Measurements from ENCODE around the gene MYH3.

Gene MYH3

DNA sequence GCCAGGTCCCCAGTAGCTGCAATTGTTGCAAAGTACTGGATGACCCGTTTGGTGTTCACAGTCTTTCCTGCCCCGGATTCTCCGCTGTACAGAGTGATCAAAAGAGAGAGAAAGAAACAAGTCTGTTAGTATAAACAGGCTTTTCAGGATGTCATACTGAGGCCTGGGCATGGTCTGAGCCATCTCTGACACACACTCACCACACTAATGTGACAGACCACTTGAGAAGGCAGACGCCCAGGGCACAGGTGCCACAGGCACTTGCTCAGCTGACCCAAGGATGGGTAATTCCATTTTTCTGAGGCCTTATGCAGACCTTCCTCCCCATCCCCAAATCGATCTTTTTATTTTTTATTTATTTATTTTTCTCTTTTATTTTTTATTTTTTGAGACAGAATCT, 7.5 kb downstream of the MYH3 start:
- no peak overlapping the region for H3K4me3 ChIP-seq (ENCODE audit: low read depth, low read length)

DNA sequence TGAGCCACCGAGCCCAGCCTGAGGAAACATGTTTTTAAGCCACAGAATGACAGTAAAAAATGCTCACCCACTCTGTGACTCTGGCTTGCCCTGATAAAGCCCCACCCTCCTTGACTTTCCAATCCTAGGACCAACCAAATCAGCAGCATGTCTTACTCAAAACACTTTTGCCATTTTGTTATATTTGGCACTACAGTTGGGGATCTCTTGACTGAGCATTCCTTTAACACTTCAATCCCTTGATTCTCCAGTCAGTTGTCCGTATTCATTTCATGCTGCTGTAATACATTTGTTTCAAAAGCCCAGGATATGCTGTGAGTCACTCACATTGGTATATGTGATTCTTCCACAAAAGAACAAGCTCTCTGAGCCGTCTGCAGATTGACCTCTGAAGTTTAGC, 8.2 kb downstream of the MYH3 start:
- H3K4me3 ChIP-seq (ENCODE audit: low read depth, low read length), result no peak overlapping the region

DNA sequence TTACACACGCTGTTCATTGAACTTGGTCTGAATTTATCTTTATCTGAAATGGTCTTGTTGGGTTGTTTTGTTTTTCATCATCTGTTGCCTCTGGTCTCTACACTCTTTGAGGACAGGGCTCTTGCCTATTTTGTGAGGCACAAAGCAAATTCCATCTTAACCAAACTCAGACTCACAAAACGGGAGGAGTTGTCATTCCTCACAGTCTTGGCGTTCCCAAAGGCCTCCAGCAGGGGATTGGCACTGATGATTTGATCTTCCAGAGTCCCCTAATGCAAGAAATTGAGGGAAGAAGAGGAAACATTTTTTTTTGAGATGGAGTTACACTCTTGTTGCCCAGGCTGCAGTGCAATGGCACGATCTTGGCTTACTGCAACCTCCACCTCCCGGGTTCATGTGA, 8.7 kb downstream of the MYH3 start:
- no peak overlapping the region for H3K4me3 ChIP-seq (ENCODE audit: low read depth, low read length)

DNA sequence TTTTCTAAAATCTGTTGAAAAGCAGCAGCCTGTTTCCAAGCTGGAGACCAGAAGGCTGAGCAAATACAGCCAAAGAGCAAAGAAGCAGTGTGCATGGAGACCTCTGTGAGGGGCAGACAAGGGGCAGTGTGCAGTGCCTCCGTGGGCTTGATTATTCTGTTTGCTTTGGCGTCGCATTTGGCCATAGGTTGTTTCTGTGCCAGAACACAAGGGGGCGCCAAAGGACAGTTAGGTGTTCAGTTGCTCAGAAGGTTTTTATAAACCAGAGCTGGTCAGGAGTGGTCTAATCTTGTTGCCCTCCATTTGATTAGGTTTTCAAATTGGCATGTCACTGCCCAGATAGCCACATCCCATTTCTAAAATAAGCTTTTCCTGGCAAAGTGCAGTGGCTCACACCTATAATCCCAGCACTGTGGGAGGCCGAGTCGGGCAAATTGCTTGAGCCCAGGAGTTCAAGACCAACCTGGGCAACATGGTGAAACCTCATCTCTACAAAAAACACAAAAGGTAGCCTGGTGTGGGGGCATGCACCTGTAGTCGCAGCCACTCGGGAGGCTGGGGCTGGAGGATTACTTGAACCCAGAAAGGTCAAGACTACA, 10.6 kb downstream of the MYH3 start:
- no peak overlapping the region for H3K4me3 ChIP-seq (ENCODE audit: low read depth, low read length)

DNA sequence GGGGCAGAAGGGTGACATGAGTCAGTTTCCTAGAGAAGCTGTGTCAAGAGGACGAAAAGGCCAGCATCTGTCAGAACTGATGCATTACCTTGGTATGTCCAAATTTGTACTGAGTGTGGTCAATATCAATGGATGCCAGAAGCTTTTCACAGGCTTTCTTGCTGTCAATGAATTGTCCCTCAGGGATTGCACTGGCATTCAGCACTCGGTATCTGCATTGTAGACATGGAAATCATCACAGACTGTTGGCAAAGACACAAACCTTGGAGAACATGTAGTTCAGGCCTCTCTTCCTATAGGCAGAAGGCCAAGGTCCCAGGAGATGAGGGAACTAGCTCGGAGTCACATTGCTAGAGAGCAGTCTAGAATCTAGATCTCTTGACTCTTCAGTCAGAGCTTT, 16.6 kb downstream of the MYH3 start:
- no peak overlapping the region for H3K4me3 ChIP-seq (ENCODE audit: low read depth, low read length)

DNA sequence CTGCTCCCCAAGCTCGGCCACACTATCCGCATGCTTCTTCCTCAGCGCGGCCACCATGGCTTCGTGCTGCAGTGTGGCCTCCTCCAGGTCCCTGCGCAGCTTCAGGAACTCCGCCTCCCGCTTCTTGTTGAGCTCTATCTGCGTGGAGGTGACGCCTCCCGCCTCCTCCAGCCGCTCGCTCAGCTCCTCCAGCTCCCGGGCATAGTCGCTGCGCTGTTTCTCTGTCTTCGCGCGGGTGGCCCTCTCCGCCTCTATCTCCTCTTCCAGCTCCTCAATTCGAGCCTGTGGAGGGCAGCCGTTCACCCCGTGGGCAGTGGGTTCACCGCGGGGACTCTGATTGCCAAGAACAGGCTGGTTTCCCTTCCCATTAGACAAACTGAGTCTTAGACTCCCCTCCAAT, 19.0 kb downstream of the MYH3 start:
- H3K4me3 ChIP-seq (ENCODE audit: low read depth, low read length), result no peak overlapping the region

DNA sequence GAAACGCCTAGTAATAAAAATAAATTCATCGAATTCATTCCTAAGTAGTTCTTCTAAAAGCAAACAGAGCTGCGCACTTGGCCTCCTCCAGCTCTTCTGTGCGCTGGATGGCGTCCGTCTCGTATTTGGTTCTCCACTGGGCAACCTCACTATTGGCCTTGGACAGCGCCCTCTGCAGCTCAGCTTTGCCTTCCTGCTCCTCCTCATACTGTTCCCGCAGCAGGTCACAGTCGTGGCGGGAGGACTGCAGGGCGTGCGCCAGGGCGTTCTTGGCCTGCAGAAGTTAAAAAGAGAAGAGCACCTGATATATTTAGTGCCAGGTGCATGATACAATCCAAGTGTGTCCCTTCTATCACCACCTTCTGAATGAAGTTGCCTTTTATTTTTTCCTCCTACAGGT, 21.8 kb downstream of the MYH3 start:
- no peak overlapping the region for H3K4me3 ChIP-seq (ENCODE audit: low read depth, low read length)

DNA sequence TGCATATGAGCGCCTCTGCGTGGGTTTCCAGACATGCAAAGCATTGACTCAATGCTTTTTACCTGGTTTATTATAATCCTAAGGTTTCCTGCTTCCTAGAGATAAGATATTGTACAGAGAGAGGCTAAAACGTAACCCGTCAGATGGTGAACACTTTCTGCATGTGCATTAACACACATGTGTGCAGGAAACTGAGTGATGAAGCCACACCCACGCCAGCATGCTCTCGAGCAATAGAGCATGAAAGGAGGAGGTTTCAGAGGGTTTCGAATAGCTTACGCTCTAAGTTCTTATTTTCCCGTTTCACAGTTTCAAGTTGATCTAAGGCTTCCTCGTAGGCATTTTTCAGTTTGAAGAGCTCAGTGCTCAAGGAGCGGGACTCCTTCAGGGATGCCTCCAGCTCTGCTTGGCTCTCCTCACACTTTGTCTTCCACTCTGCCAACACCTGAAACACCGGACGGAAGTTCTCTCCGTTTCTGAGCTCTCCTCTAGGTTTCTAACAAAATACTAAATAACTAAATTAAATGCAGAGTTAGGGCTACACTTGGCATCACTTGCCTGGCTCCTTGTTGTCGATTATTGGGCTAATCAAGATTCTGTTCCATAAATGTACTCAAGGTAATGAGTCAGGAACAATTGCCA, 23.2 kb downstream of the MYH3 start:
- H3K4me3 ChIP-seq (ENCODE audit: low read depth, low read length), result no peak overlapping the region

DNA sequence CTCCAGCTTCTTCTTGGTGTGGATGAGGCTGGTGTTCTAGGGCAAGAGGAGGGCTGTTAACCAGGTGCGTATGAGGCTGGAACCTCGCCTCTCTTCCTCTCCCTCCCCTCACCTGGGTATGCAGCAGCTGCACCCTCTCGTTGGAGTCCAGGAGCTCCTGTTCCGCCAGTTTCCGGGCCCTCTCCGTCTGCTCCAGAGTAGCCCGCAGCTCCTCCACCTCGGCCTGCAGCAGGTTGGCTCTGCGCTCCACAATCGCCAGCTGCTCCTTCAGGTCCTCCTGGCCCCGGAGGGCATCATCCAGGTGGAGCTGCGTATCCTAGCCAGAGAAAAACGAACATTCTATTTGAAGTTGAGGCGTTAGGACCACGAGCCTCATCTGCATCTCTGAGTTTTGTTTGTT, 25.4 kb downstream of the MYH3 start:
- H3K4me3 ChIP-seq (ENCODE audit: low read depth, low read length), result no peak overlapping the region

DNA sequence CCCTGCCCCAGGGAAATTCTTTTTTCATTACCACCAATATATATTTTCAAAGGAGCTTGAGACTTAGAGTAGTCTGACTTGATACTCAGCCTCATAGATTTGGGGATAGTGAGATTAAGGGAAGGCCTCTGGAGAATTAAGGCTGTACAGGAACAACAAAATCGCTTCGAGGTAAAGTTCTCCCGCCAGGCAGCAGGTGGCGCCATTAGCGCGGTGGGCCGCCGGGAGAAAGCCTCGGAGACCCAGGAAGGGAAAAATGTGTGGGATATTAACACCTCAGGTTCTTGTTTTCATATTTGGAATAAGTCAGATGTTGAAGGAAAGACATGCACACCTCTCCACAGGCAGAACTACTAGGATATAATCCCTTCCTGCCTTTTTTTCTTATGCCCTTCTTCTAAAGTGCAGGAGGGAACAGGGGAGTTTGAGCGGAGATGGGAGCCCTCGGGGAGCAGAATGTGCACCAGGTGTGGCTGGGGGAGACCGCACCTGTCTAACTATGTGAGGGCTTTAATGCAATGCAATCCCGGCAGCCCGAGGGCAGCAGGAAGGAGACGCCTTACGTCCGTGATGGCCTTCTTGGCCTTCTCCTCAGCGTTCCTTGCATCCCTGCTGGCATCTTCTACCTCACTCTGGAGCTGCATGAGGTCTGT, 25.9 kb downstream of the MYH3 start:
- H3K4me3 ChIP-seq (ENCODE audit: low read depth, low read length), result no peak overlapping the region

DNA sequence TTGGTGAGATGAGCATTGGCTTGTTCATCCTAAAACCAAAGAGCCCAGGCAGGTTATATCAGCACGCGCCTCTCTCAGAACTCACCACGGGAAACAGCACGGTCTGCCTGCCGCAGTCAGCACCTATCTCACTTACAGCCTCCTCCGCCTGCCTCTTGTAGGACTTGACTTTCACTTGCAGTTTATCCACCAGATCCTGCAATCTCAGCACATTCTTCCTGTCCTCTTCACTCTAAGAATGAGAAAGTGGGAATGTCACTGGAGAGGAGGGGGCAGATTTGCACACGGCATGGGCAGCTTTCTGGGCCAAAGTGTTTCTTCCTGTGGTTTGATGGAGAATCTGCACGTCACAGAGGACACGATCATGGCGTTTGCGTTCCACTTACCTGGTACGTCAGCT, 27.4 kb downstream of the MYH3 start:
- H3K4me3 ChIP-seq (ENCODE audit: low read depth, low read length), result no peak overlapping the region

DNA sequence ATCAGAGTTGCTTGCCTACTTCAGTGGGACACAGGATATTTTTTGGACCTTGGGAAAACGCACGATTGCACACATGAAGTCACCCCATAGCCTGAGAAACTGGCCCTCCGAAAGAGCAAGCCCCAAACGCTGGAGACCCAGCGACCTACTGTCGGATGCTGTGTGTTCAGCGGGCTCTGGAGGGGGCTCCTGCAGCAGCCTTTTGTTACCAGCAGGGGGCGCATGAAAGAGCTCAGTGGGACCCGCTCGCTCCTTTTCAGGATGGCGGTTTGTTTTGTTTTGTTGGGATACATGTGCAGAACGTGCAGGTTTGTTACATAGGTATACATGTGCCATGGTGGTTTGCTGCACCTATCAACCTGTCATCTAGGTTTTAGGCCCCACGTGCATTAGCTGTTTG, 28.4 kb downstream of the MYH3 start:
- no peak overlapping the region for H3K4me3 ChIP-seq (ENCODE audit: low read depth, low read length)

DNA sequence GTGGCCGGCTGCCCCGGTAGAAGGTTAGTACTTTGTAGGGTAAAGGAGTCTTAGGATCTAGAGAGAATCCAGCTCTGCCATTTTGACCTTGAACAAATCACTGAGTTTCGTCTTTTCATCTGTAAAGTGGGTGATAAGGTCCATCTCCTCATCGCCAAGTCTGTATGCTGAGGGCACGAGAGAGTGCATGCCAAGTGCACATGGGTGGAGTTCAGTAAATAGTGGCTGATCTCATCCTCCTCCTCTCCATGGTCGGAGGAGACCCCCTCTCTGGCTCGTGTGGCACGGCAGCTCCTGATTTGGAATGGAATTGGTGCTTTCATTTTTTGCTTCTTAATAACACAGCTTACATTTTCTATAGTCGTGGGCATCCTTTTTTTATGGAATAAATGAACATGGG, 30.7 kb downstream of the MYH3 start:
- no peak overlapping the region for H3K4me3 ChIP-seq (ENCODE audit: low read depth, low read length)

DNA sequence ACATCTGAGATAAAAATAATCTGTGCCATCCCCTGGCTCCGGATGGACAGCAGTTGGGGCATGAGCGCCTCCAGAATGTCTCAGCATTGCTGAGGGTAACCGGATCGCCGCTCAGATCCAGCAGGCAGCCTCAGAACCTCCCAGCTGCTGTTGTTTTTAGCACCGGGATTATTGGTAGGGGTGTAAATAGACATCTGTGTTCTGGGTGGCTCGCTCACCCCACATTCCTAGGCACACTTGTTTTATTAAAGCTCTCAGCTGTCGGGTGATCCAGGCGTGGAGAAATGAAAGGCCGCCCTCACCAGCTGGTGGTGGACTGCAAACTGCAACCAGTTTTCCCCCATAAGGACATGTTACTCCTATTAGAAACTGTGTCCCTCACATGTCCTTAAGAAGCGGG, 32.1 kb downstream of the MYH3 start:
- H3K4me3 ChIP-seq (ENCODE audit: low read depth, low read length), result no peak overlapping the region

DNA sequence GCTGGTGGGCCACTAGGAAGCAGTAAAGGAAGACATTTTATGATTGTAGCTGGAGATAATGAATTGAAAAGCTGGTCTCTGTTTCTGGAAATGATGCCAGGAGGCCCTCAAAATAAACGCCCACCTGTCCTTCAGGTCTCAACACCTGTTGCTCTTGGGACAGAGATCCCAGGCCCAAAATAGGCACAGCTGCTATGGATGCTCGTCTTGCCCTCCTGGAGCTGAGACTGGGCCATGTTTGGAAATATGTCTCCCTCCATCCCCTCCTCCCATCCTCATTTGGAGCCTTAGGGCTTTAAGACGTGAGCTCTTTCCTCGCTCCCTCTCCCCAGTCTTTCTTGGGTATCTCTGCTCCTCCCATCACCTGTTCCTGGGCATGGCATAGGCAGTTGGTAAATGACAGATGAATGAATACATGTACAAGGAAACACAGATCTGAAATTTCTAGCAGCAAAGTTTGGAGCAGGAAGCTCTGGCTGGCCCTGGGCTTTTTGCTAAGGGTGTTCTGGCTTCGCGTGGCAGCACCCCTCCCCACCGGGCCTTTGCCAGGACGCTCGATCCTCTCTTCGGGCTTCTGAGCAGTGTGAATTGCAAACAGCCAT, 33.3 kb downstream of the MYH3 start:
- H3K4me3 ChIP-seq (ENCODE audit: low read depth, low read length), result no peak overlapping the region

DNA sequence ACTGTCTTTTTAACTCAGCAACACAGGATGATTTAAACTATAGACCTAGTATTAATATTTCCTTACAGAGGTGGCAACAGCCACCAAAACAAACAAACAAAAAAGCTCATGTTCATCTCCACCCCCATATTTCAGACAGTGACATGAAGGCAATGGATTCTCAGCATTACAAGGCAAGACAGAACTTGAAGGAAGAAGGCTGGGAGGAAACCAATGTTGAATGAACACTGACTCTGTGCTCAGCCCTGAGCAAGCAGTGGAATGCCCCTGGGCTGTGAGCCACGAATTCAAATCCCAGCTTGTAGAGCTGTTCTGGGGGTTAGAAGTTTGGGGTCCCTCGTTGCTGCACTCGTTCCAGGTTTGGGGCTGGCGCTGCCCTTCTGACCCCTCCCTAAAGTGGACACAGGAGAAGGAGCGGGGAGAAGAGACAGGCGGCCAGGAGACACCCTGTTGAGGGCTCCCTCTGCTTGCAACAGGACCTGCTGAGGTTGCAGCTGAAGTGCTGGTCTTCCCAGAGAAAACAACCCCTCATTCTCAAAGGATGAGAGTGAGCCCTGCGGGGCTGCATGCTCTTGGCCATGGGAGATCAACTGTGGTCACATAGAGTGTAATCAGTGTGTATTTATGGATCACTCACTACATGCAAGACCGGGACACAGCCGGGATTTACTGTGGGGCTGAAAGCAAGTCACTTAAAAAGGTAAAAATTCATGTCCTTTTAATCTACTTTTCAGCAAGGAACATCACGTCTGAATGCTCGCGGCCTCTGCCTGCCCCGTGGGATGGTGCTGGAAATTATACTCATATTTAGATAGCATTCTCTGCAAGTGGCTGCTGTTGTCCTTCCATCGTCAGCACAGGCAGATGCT, 34.3 kb downstream of the MYH3 start:
- H3K4me3 ChIP-seq (ENCODE audit: low read depth, low read length), result no peak overlapping the region

DNA sequence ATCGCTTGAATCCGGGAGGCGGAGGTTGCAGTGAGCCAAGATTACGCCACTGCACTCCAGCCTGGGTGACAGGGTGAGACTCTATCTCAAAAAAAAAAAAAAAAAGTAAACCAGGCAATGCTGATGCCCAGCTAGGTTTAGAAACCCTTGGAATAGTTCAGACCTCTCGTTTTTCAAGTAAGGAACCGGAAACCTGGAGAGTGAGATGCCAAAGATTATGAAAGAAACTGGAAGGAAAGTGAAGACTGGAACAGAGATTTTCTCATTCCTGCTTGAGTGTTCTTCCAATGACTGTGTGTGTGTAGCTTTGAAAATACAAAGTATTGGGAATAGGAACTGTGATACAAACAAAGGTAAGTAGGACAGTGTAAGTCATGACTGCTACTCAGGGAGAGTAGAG, 35.7 kb downstream of the MYH3 start:
- H3K4me3 ChIP-seq (ENCODE audit: low read depth, low read length), result no peak overlapping the region

DNA sequence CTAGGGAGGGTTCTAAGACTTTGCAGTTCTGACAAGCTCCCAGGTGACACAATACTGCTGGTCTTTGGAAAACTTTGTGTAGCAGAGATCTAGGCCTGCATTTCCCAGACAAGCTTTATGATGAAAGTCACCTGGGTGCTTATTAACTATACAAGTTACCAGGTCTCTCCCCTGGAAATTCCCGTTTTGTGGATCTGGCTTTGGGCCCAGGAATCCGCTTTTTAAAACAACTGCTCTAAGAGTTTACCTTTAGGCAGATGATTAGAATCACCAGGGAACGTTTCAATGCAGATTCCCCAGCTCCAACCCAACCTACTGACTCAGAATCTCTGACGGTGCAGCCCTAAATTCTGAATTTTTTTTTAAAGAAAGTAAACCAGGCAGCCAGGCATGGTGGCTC, 36.3 kb downstream of the MYH3 start:
- no peak overlapping the region for H3K4me3 ChIP-seq (ENCODE audit: low read depth, low read length)

DNA sequence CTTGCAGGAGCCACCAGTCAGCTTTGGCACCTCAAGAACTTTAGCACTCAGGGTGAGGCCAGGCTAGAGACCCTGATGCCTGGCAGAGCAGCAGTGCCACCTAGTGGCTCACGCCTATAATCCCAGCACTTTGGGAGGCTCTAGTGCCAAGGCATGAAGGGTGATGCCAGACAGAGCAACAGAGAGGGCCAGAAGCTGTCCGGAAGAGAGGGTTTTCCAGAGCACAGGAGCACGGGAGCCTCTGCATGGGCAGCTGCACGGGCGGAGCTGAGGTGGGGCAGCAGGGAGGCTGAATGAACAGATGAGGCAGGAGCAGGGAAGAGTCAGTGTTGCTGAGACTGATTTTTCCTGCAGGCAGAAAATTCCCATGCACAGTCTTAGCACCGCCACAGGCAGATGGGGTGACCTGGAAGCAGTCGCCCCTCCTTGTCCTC, 38.9 kb downstream of the MYH3 start:
- H3K4me3 ChIP-seq (ENCODE audit: low read depth, low read length), result no peak overlapping the region

DNA sequence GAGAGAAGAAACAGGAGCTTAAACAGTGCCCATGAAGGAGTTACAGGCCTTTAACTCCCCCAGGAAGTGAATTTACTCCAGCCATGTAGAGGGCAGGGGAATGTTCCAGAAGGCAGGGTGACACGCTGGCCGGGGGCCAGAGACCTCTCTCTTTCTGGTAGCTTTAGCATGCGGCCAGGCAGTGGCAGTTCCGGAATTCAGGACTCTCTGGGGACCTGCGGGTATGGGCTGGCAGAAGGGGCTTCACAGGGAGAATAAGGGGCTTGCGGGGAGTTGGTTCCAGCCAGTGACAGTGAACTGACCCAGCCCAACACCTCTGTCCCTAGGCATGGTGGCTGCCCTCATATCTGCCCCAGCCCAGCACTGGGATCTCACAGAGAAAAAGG, 40.0 kb downstream of the MYH3 start:
- H3K4me3 ChIP-seq (ENCODE audit: low read depth, low read length), result no peak overlapping the region

DNA sequence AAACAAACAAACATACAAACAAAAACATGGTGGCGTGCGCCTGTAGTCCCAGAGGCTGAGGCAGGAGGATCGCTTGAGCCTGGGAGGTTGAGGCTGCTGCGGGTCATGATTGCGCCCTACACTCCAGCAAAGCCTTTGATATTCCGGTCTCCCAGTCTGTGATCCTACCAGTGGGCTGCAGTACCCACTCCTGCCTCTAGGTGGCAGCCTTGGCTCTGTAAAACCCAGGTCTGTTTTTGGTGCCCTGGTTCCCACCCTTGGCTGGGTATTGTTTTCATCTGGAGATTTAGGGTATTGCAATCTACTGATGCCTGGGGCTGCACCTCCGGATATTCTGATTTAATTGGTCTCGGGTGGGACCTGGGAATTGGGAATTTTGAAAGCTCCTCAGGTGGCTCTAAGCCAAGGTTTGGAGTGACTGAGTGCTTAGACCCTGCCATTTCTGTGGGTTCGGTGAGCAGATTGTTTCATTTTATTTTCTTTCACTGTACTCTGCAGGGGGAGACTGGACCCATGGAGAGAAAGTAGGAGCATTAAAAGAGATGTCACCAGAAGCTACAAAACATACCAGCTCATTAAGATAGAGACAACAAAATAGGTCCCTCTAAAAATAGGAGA, 40.5 kb downstream of the MYH3 start:
- H3K4me3 ChIP-seq (ENCODE audit: low read depth, low read length), result no peak overlapping the region

Data from iPS-11a (cell line).